ENCODE measurements around the gene NARS2.

Gene NARS2

DNA sequence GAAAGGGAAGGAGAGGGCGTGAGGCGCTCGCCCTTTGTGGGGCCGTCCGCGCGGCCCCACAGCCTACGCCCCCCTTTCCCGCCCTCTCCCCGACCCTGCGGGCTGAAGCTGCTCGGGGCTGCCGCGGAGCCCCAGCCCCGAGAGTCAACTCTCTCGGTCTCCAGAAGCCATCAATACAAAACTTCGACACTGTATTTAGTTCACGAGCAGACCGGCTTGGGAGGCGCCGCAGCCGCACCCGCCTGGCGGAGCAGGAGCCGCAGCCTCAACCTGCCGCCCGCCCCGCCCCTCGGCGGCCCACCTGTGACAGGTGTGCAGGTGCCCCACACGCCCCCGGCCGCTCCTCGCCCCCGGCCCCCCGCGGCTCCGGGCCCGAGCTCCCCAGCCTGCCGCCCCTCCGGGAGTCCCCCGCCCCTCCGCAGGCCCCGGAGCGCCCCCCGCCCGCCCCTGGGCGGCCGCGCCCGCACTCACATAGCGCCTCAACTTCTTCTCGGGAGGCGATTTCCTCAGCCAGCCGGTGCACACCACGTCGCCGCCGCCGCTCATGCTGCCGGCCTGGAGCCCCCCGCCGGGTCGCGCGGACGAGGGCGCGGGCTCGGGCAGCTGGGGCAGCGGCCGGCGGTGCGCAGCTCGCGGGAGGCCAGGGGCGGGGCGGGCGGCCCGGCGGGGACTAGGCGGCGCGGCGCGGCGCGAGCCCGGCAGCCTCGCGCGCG lies 157.3 kb downstream of the NARS2 start, which contains the start of gene GAB2:
TSS of gene GAB2 (minus strand) at position 646 of the 713 bp plus-strand sequence. CDS start at position 546, 100 bp downstream.
- Histone ChIP-seq H3K27ac (peak within 1 kb of the TSS; percentile 31), H3K79me2 (ENCODE audit: insufficient read depth, low read depth) (no peaks in the 10 kb centered on the region), H3K36me3 (ENCODE audit: insufficient read depth) (no peaks in the 10 kb centered on the region), H3K4me1 (ENCODE audit: low read depth, poor library complexity, severe bottlenecking) (peaks cover 11% of the 10 kb centered on the region), H3K4me3 (IDR thresholded peaks at IDR 0.05; ENCODE audit: insufficient read depth, low read depth, low read length) (no peak within 1 kb of the TSS), H3K9ac (peak within 1 kb of the TSS; percentile 64), H2AFZ (ENCODE audit: low read depth) (peak within 1 kb of the TSS; percentile 90), H3K4me2 (peak within 1 kb of the TSS; percentile 68), H3K27me3 (ENCODE audit: insufficient read depth, low read depth) (no peaks in the 10 kb centered on the region; the same call in 1 of the 2 replicates), H4K20me1 (ENCODE audit: insufficient read depth) (no peaks in the 10 kb centered on the region)
- TF ChIP-seq, protein P1, sequence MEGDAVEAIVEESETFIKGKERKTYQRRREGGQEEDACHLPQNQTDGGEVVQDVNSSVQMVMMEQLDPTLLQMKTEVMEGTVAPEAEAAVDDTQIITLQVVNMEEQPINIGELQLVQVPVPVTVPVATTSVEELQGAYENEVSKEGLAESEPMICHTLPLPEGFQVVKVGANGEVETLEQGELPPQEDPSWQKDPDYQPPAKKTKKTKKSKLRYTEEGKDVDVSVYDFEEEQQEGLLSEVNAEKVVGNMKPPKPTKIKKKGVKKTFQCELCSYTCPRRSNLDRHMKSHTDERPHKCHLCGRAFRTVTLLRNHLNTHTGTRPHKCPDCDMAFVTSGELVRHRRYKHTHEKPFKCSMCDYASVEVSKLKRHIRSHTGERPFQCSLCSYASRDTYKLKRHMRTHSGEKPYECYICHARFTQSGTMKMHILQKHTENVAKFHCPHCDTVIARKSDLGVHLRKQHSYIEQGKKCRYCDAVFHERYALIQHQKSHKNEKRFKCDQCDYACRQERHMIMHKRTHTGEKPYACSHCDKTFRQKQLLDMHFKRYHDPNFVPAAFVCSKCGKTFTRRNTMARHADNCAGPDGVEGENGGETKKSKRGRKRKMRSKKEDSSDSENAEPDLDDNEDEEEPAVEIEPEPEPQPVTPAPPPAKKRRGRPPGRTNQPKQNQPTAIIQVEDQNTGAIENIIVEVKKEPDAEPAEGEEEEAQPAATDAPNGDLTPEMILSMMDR (conservative IDR thresholded peaks at IDR 0.05; ENCODE audit: low read depth, low read length), result 0 out of 2 replicates have a peak, but pooled peaks have one; percentile 21

DNA sequence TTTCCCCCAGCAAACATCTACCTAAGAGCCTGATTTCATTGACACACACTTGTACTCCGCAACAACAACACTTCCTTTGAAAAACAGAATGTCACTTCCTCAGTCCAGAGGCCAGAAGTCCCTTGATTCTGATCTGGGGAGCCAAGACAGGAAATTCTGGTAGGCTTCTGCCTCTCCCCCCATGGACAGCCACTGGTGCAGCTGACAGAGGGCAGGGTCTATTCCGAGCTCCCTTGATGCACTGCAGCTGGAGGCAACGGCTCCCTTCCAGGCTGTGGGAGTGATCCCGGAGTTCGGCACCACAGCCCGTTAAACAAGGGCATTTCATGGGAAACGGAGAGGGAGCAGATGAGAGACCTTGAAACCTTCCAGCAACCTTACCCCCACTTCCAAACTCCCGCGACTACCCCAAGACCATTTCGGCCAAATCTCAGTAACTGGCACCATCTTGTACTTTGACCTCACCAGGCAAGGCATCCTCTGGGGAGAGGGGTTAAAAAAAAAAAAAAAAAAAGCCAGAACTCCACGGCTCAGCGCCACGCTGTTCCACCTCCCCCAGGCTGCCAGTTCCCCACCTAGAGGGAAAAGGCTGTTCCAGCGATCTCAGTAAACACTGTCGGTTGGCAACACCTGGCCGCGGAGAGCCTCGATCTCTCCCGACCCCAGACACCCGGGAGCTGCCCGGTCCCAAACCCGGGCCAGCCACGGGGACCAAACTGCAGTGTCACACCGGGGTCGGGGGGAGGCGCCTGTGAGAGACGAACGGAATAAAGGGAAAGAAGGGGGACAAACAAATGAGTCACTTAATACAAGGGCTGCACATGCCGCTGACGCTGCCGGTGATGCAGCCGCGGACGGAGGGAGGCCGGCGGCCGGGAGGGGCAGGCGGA lies 158.1 kb downstream of the NARS2 start:
- no peak overlapping the region for H3K4me3 ChIP-seq (IDR thresholded peaks at IDR 0.05; ENCODE audit: insufficient read depth, low read depth, low read length)
- no peaks in the 10 kb centered on the region for H3K79me2 ChIP-seq (ENCODE audit: insufficient read depth, low read depth)

DNA sequence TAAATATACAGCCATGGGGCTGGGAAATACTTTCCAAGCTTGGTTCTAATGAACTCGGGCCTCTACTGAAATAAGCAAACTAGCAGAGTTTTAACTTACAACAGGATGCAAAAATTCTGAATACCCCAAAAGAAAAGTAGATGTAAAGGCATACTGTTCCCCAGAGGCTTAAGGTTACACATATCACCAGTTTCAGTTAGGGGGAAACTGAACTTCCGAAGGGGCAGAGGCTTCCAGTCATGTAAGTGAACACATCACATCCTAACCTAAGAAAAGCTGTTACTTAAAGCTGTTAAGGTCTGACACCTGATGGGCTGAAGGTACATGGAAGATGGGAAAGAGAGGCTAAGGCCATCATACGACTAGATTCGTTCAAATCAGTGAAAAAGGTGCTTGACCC lies 159.3 kb downstream of the NARS2 start:
- no peak overlapping the region for H3K27ac ChIP-seq

More for the DNA sequence above, 158.1 kb downstream of the NARS2 start:
- Histone ChIP-seq H3K9ac (peak overlapping the region; percentile 62; the same call in 1 of the 2 replicates), H2AFZ (ENCODE audit: low read depth) (peak overlapping the region; percentile 90), H4K20me1 (ENCODE audit: insufficient read depth) (no peaks in the 10 kb centered on the region), H3K4me1 (ENCODE audit: low read depth, poor library complexity, severe bottlenecking) (peaks cover 11% of the 10 kb centered on the region), H3K27me3 (ENCODE audit: insufficient read depth, low read depth) (no peaks in the 10 kb centered on the region; the same call in 1 of the 2 replicates), H3K36me3 (ENCODE audit: insufficient read depth) (no peaks in the 10 kb centered on the region), H3K4me2 (peak overlapping the region; percentile 68), H3K27ac (peak overlapping the region; percentile 31)
- TF ChIP-seq, protein P1 (conservative IDR thresholded peaks at IDR 0.05; ENCODE audit: low read depth, low read length), result peak; percentile 71

More for the DNA sequence above, 159.3 kb downstream of the NARS2 start:
- no peak overlapping the region for H3K4me2 ChIP-seq
- no peaks in the 10 kb centered on the region for H3K79me2 ChIP-seq (ENCODE audit: insufficient read depth, low read depth)
- H3K4me1 ChIP-seq (ENCODE audit: low read depth, poor library complexity, severe bottlenecking), result peaks cover 11% of the 10 kb centered on the region
- no peaks in the 10 kb centered on the region for H3K36me3 ChIP-seq (ENCODE audit: insufficient read depth)
- TF ChIP-seq, protein P1 (conservative IDR thresholded peaks at IDR 0.05; ENCODE audit: low read depth, low read length), result no peak
- no peaks in the 10 kb centered on the region for H4K20me1 ChIP-seq (ENCODE audit: insufficient read depth)
- H3K9ac ChIP-seq, result no peak overlapping the region
- H3K4me3 ChIP-seq (IDR thresholded peaks at IDR 0.05; ENCODE audit: insufficient read depth, low read depth, low read length), result no peak overlapping the region
- no peaks in the 10 kb centered on the region; the same call in 1 of the 2 replicates for H3K27me3 ChIP-seq (ENCODE audit: insufficient read depth, low read depth)
- no peak overlapping the region for H2AFZ ChIP-seq (ENCODE audit: low read depth)
